ENCODE results near the gene DIAPH1. TPM values are rescaled to one million over a fixed set of nuclear protein-coding genes. Genes with fewer than 3 reads are reported as not detected.

The DIAPH1 gene
- total RNA-seq, 1 experiment from 2014 or later = 157 TPM

GRCh38 chr5:141501761-141502160, 117.0 kb downstream of the DIAPH1 start:
- Histone ChIP-seq H3K27me3 (ENCODE audit: insufficient read depth, low read depth) (no peaks in the 10 kb centered on the region), H3K36me3 (ENCODE audit: low read depth) (no peaks in the 10 kb centered on the region), H3K79me2 (ENCODE audit: low read depth) (no peaks in the 10 kb centered on the region), H3K4me1 (replicated peaks; ENCODE audit: insufficient read depth) (no peaks in the 10 kb centered on the region), H3K4me2 (no peak overlapping the region), H3K4me3 (no peak overlapping the region), H3K9me2 (ENCODE audit: insufficient read depth) (no peaks in the 10 kb centered on the region), H4K20me1 (ENCODE audit: insufficient read depth) (no peaks in the 10 kb centered on the region), H3F3A (ENCODE audit: insufficient read depth, low read depth) (no peaks in the 10 kb centered on the region), H3K9me3 (ENCODE audit: insufficient read depth, low read depth) (no peaks in the 10 kb centered on the region), H2AFZ (no peak overlapping the region), H3K27ac (no peak overlapping the region)
- TF ChIP-seq EZH2 (IDR thresholded peaks at IDR 0.05; ENCODE audit: low read depth) = no peak
- TF ChIP-seq, protein P1, sequence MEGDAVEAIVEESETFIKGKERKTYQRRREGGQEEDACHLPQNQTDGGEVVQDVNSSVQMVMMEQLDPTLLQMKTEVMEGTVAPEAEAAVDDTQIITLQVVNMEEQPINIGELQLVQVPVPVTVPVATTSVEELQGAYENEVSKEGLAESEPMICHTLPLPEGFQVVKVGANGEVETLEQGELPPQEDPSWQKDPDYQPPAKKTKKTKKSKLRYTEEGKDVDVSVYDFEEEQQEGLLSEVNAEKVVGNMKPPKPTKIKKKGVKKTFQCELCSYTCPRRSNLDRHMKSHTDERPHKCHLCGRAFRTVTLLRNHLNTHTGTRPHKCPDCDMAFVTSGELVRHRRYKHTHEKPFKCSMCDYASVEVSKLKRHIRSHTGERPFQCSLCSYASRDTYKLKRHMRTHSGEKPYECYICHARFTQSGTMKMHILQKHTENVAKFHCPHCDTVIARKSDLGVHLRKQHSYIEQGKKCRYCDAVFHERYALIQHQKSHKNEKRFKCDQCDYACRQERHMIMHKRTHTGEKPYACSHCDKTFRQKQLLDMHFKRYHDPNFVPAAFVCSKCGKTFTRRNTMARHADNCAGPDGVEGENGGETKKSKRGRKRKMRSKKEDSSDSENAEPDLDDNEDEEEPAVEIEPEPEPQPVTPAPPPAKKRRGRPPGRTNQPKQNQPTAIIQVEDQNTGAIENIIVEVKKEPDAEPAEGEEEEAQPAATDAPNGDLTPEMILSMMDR (conservative IDR thresholded peaks at IDR 0.05) = no peak
- intact Hi-C loops (cut with micrococcal nuclease; ENCODE audit: unreplicated experiment) = no loop called here
- no peak for DNase-seq
- no TSS peak for BruUV-seq (replicated peaks)
- ChIA-PET POLR2A (ENCODE audit: unreplicated experiment) (no interaction called here), CTCF (no interaction called here)

- no peaks in the 10 kb centered on the region for H3K9me3 ChIP-seq (ENCODE audit: insufficient read depth, low read depth)
- CTCF ChIA-PET = no interaction called here
- H3K36me3 ChIP-seq (ENCODE audit: low read depth) = no peaks in the 10 kb centered on the region
- H3F3A ChIP-seq (ENCODE audit: insufficient read depth, low read depth) = no peaks in the 10 kb centered on the region
- no peaks in the 10 kb centered on the region for H4K20me1 ChIP-seq (ENCODE audit: insufficient read depth)
- H3K4me3 ChIP-seq = no peak overlapping the region
- H3K4me1 ChIP-seq (replicated peaks; ENCODE audit: insufficient read depth) = no peaks in the 10 kb centered on the region
- no peaks in the 10 kb centered on the region for H3K79me2 ChIP-seq (ENCODE audit: low read depth)
- H2AFZ ChIP-seq = no peak overlapping the region
- H3K4me2 ChIP-seq = no peak overlapping the region
- H3K27me3 ChIP-seq (ENCODE audit: insufficient read depth, low read depth) = peaks cover 30% of the 10 kb centered on the region
- TF ChIP-seq, protein P1 (conservative IDR thresholded peaks at IDR 0.05) = no peak
- no peak for TF ChIP-seq EZH2 (IDR thresholded peaks at IDR 0.05; ENCODE audit: low read depth)
- H3K9me2 ChIP-seq (ENCODE audit: insufficient read depth) = no peaks in the 10 kb centered on the region
- no peak for DNase-seq
- POLR2A ChIA-PET (ENCODE audit: unreplicated experiment) = no interaction called here
- H3K27ac ChIP-seq = no peak overlapping the region
- intact Hi-C loops (cut with micrococcal nuclease; ENCODE audit: unreplicated experiment) = no loop called here
- no TSS peak for BruUV-seq (replicated peaks)
Observed at GRCh38 chr5:141496038-141496437, 122.8 kb downstream of the DIAPH1 start.

DNA sequence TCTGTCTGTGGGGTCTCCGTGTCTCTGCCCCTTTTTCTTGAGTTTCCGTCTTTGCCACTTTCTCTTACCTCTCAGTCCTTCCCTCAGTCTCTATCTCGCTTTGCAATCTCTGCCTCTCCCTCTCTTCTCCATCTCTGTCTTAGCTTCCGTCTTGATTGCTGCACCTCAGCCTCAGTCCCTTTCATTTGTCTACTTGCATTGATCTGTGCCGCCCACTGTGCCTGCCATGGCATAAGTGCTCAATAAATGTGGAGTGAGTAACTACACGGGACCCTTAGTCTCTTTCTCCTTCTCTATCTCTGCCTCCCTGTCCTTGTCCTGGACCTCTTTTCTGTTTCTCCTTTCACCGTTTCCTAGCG, 123.4 kb downstream of the DIAPH1 start:
- CTCF ChIA-PET = no interaction called here
- Histone ChIP-seq H3K4me2 (no peak overlapping the region), H4K20me1 (ENCODE audit: insufficient read depth) (no peaks in the 10 kb centered on the region), H3K27me3 (ENCODE audit: insufficient read depth, low read depth) (peaks cover 30% of the 10 kb centered on the region), H3K4me3 (no peak overlapping the region), H3K4me1 (replicated peaks; ENCODE audit: insufficient read depth) (no peaks in the 10 kb centered on the region), H3K9me2 (ENCODE audit: insufficient read depth) (no peaks in the 10 kb centered on the region), H2AFZ (no peak overlapping the region), H3K36me3 (ENCODE audit: low read depth) (no peaks in the 10 kb centered on the region), H3K27ac (no peak overlapping the region), H3K79me2 (ENCODE audit: low read depth) (no peaks in the 10 kb centered on the region), H3K9me3 (ENCODE audit: insufficient read depth, low read depth) (no peaks in the 10 kb centered on the region), H3F3A (ENCODE audit: insufficient read depth, low read depth) (no peaks in the 10 kb centered on the region)
- intact Hi-C loops (cut with micrococcal nuclease; ENCODE audit: unreplicated experiment) = no loop called here
- POLR2A ChIA-PET (ENCODE audit: unreplicated experiment) = no interaction called here
- BruUV-seq (replicated peaks) = no TSS peak
- TF ChIP-seq EZH2 (IDR thresholded peaks at IDR 0.05; ENCODE audit: low read depth) = no peak
- TF ChIP-seq, protein P1 (conservative IDR thresholded peaks at IDR 0.05) = no peak
- DNase-seq = no peak

All from PC-9 (cell line).